Adrenal gland (tissue), 5 donors: Measurements from ENCODE around the gene RAD51B.

Experiments
- CTCF ChIP-seq, 6 experiments: fragments of 450-650 bp in 4 of 6; fragments of 200-600 bp in 2 of 6; sonication (generic) in 1 of 6; IDR thresholded peaks; 1 replicate in 5 of 6; 2 replicates in 1 of 6; pipeline versions ENCODE4 v1.5.1 to v1.8.0; 2016 to 2021; ENCODE audit warnings: antibody characterized with exemption in 6 of 6, mild to moderate bottlenecking in 2 of 6, moderate library complexity in 1 of 6
- POLR2A ChIP-seq, 2 donors: fragments of 450-650 bp; IDR thresholded peaks; one replicate each; pipeline ENCODE4 v1.6.1; 2017; ENCODE audit warnings: antibody characterized with exemption in 2 of 2, mild to moderate bottlenecking in 2 of 2, moderate library complexity in 1 of 2
- donor health status: DM: no; HTN: no; CAD: no.

DNA sequence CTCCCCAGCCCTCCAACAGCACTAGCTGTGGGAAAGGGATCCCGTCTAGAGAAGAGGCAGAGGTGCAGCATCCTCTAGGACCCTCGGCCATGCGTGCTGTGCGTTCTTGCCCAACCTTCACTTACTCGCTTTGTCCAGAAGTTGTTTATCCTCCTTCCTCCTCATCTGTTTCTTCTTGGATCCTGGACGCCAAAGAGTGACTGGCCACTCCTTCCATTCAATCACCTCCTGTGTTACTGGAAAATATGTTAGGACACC, 832.8 kb downstream of the RAD51B start:
- TF ChIP-seq CTCF (IDR thresholded peaks at IDR 0.05) (no peak), POLR2A (IDR thresholded peaks at IDR 0.05) (no peak)
